Neural crest cell (in vitro differentiated cells): ENCODE measurements around the gene KRIT1. TPM values are rescaled to one million over a fixed set of nuclear protein-coding genes. Genes with fewer than 3 reads are reported as not detected.
"Not testable (repeated sequence)": the region's sequence is repeated elsewhere in the genome, so short reads cannot be mapped to it uniquely, and the experiment has no call there.

Experiments
- DNase-seq: peaks from one replicate; pipeline ENCODE4 v3.0.0; 2021; ENCODE audit warnings: low read depth, mixed read lengths, low spot score
- H3K27ac Mint-ChIP-seq: one replicate; pipeline ENCODE4 v1.8.0; 2021; ENCODE audit warnings: mild to moderate bottlenecking, mixed read lengths; ENCODE audit not compliant: unreplicated experiment
- H3K27me3 Mint-ChIP-seq: 2 replicates; pipeline ENCODE4 v1.8.0; 2021; ENCODE audit warnings: low read depth, mild to moderate bottlenecking, mixed read lengths
- H3K36me3 Mint-ChIP-seq: 2 replicates; pipeline ENCODE4 v1.8.0; 2021; ENCODE audit warnings: low read depth, mild to moderate bottlenecking, mixed read lengths
- H3K4me1 Mint-ChIP-seq: 2 replicates; pipeline ENCODE4 v1.8.0; 2021; ENCODE audit warnings: mixed read lengths
- H3K4me3 Mint-ChIP-seq: one replicate; pipeline ENCODE4 v1.8.0; 2021; ENCODE audit warnings: mild to moderate bottlenecking, mixed read lengths
- H3K9me3 Mint-ChIP-seq: 2 replicates; pipeline ENCODE4 v1.8.0; 2021; ENCODE audit warnings: mixed read lengths
- total RNA-seq: library from RNA; stranded (reverse); gene quantifications from 2 replicates; pipeline ENCODE4 v1.2.1, GENCODE V29; 2021
- TF ChIP-seq, protein P1 (sequence below): fragments of 200-600 bp; sonication (generic); conservative IDR thresholded peaks from 2 replicates; pipeline ENCODE4 v1.5.0; 2021; ENCODE audit warnings: antibody characterized with exemption, mild to moderate bottlenecking

Gene KRIT1
- total RNA-seq, 1 donor from 2014 or later = 49.4 TPM

- H3K27me3 Mint-ChIP-seq = no peaks in the 10 kb centered on the region
- H3K9me3 Mint-ChIP-seq = peaks cover 8% of the 10 kb centered on the region
- TF ChIP-seq, protein P1, sequence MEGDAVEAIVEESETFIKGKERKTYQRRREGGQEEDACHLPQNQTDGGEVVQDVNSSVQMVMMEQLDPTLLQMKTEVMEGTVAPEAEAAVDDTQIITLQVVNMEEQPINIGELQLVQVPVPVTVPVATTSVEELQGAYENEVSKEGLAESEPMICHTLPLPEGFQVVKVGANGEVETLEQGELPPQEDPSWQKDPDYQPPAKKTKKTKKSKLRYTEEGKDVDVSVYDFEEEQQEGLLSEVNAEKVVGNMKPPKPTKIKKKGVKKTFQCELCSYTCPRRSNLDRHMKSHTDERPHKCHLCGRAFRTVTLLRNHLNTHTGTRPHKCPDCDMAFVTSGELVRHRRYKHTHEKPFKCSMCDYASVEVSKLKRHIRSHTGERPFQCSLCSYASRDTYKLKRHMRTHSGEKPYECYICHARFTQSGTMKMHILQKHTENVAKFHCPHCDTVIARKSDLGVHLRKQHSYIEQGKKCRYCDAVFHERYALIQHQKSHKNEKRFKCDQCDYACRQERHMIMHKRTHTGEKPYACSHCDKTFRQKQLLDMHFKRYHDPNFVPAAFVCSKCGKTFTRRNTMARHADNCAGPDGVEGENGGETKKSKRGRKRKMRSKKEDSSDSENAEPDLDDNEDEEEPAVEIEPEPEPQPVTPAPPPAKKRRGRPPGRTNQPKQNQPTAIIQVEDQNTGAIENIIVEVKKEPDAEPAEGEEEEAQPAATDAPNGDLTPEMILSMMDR = no peak
- no peak overlapping the region for H3K27ac Mint-ChIP-seq
- peaks cover 20% of the 10 kb centered on the region for H3K36me3 Mint-ChIP-seq
- DNase-seq = no peak
- H3K4me3 Mint-ChIP-seq = no peak overlapping the region
- H3K4me1 Mint-ChIP-seq = no peaks in the 10 kb centered on the region
Observed at GRCh38 chr7:92259062-92259461, 13.3 kb upstream of the KRIT1 start.

GRCh38 chr7:92255308-92255707 is 9.6 kb upstream of the KRIT1 start:
- peaks cover 17% of the 10 kb centered on the region for H3K36me3 Mint-ChIP-seq

DNA sequence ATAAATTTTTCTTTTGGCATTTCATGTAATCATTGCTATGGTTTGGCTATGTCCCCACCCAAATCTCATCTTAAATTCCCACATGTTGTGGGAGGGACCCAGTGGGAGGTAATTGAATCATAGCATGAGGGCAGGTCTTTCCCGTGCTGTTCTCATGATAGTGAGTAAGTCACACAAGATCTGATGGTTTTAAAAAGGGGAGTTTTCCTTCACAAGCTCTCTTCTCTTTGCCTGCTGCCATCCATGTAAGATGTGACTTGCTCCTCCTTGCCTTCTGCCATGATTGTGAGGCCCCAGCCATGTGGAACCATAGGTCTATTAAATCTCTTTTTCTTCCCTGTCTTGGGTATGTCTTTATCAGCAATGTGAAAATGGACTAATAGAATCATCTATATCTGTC is 9.1 kb upstream of the KRIT1 start:
- not testable (repeated sequence) for H3K27me3 Mint-ChIP-seq, H3K4me3 Mint-ChIP-seq, H3K9me3 Mint-ChIP-seq, H3K4me1 Mint-ChIP-seq, DNase-seq, H3K27ac Mint-ChIP-seq
- H3K36me3 Mint-ChIP-seq = peaks cover 12% of the 10 kb centered on the region

More at GRCh38 chr7:92255308-92255707, 9.6 kb upstream of the KRIT1 start:
- Mint-ChIP-seq H3K4me1 (peaks cover 9% of the 10 kb centered on the region), H3K27ac (no peak overlapping the region), H3K9me3 (peaks cover 4% of the 10 kb centered on the region), H3K27me3 (no peaks in the 10 kb centered on the region), H3K4me3 (no peak overlapping the region)
- DNase-seq = no peak
- TF ChIP-seq, protein P1 = no peak

GRCh38 chr7:92253251-92253650 is 7.5 kb upstream of the KRIT1 start:
- TF ChIP-seq, protein P1 = no peak
- no peak overlapping the region for H3K4me3 Mint-ChIP-seq
- H3K36me3 Mint-ChIP-seq = peaks cover 10% of the 10 kb centered on the region
- DNase-seq = no peak
- H3K9me3 Mint-ChIP-seq = peaks cover 4% of the 10 kb centered on the region
- H3K4me1 Mint-ChIP-seq = peaks cover 11% of the 10 kb centered on the region
- H3K27ac Mint-ChIP-seq = no peak overlapping the region
- H3K27me3 Mint-ChIP-seq = no peaks in the 10 kb centered on the region

DNA sequence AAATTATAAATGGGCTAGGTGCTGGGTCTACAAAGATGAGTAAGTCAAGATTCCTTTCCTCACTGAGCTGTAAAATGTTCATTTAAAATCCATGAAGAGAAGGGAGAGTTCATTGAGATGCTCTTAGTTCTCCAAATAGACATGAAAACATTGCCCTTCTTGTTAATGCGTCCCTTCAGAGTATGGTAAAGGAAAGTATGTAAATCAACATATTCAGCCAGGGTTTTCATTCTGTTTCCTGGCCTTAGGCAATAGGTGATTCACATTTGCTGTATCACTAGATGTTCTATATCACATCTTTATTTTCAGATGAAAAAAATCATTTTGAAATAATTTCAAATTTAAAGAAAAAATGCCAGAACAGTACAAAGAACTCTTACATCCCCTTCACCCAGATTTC is 5.5 kb upstream of the KRIT1 start:
- no peak for DNase-seq
- TF ChIP-seq, protein P1 = no peak
- no peaks in the 10 kb centered on the region for H3K27me3 Mint-ChIP-seq
- H3K4me3 Mint-ChIP-seq = peak overlapping the region; percentile 50
- peaks cover 28% of the 10 kb centered on the region for H3K4me1 Mint-ChIP-seq
- H3K27ac Mint-ChIP-seq = no peak overlapping the region
- peaks cover 10% of the 10 kb centered on the region for H3K36me3 Mint-ChIP-seq
- peaks cover 4% of the 10 kb centered on the region for H3K9me3 Mint-ChIP-seq

DNA sequence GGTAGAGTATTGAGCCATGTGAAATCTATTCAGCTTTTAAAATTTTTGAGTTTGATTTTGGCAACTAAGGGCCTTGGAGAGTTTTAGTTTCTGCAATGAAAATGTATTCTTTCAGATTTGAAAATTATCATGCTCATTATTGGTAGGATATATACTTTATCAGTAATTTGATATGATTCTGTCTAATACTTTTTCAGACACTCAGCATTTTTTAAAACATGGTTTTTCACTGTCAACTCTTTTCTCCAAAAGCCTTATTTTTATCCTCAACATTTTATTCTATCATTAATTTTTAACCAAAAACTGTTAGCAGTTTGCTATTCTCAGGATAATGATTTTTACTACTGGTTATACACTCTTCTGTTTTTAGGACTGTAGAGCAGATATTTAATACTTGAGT is 4.9 kb upstream of the KRIT1 start:
- Mint-ChIP-seq H3K36me3 (peaks cover 10% of the 10 kb centered on the region), H3K4me1 (peaks cover 31% of the 10 kb centered on the region), H3K27ac (no peak overlapping the region), H3K9me3 (peaks cover 4% of the 10 kb centered on the region), H3K4me3 (no peak overlapping the region), H3K27me3 (no peaks in the 10 kb centered on the region)
- no peak for DNase-seq
- TF ChIP-seq, protein P1 = no peak
